ENCODE measurements around the gene COL4A6.

GRCh38 chrX:108126661-108127060 lies 311.6 kb downstream of the COL4A6 start:
- TF ChIP-seq CTCF (IDR thresholded peaks at IDR 0.05; ENCODE audit: poor library complexity, severe bottlenecking), result no peak
- no peak for TF ChIP-seq POLR2AphosphoS5 (IDR thresholded peaks at IDR 0.05)
- TF ChIP-seq EZH2 (IDR thresholded peaks at IDR 0.05; ENCODE audit: borderline replicate concordance, insufficient read depth, low read length, poor library complexity, severe bottlenecking), result no peak
- no peak for TF ChIP-seq EP300 (conservative IDR thresholded peaks at IDR 0.05; ENCODE audit: poor library complexity, severe bottlenecking)
- TF ChIP-seq TAF1 (IDR thresholded peaks at IDR 0.05; ENCODE audit: low read depth), result no peak
- TF ChIP-seq MXI1 (conservative IDR thresholded peaks at IDR 0.05; ENCODE audit: poor library complexity, severe bottlenecking), result no peak

Data from neural cell (in vitro differentiated cells).